T-cell (primary cell): ENCODE results near the gene ASMTL. TPM values are rescaled to one million over a fixed set of nuclear protein-coding genes. Genes with fewer than 3 reads are reported as not detected.

Experiments
- ATAC-seq, 4 experiments: fragments of 200-7000 bp in 3 of 4; fragments of 150-1000 bp in 1 of 4; cut with Tn5 transposase; replicated peaks in 1 of 4; 1 replicate in 3 of 4; 2 replicates in 1 of 4; pipeline ENCODE4 v1.10.0; 2021; ENCODE audit warnings: moderate library complexity in 3 of 4, mild to moderate bottlenecking in 2 of 4, moderate number of reproducible peaks in 1 of 4
- CTCF ChIA-PET, 2 donors: fragments of 300-600 bp; sonication (Branson Sonifier 250); formaldehyde crosslinking; loops; one replicate each; lab custom pipeline; 2022; ENCODE audit warnings: antibody characterized with exemption in 2 of 2; lab: Charles Lee
- POLR2A ChIA-PET, 2 donors: fragments of 300-600 bp; sonication (Branson Sonifier 250); formaldehyde crosslinking; loops; one replicate each; lab custom pipeline; 2022; ENCODE audit warnings: antibody characterized with exemption in 2 of 2; lab: Charles Lee
- DNase-seq, 35 experiments: peaks; one replicate each; pipeline versions ENCODE4 v3.0.0 to v3.0.0-alpha.2; 2013 to 2023
- H3K27ac ChIP-seq: one replicate; pipeline ENCODE4 v1.5.1; 2013; ENCODE audit warnings: low read length
- H3K27me3 ChIP-seq, 2 experiments: replicated peaks in 1 of 2; 1 replicate in 1 of 2; 2 replicates in 1 of 2; pipeline versions ENCODE4 v1.6.1 to v1.7.0; 2013; ENCODE audit warnings: low read length in 1 of 2, mixed read lengths in 1 of 2; ENCODE audit not compliant: control insufficient read depth in 2 of 2, insufficient read depth in 2 of 2; ENCODE audit errors: extremely low read depth in 1 of 2
- H3K36me3 ChIP-seq, 2 donors: 1 replicate in 1 of 2; 2 replicates in 1 of 2; pipeline versions ENCODE4 v1.6.1 to v1.7.0; 2013; ENCODE audit warnings: low read length in 1 of 2; ENCODE audit not compliant: control insufficient read depth in 2 of 2, insufficient read depth in 1 of 2; ENCODE audit errors: extremely low read depth in 1 of 2
- H3K4me1 ChIP-seq, 2 experiments: 1 replicate in 1 of 2; 2 replicates in 1 of 2; pipeline versions ENCODE4 v1.6.1 to v1.7.0; 2013; ENCODE audit warnings: low read length in 2 of 2, mixed read lengths in 1 of 2; ENCODE audit not compliant: insufficient read depth in 2 of 2, control insufficient read depth in 1 of 2; ENCODE audit errors: extremely low read depth in 1 of 2
- H3K4me3 ChIP-seq, 2 donors: 1 replicate in 1 of 2; 2 replicates in 1 of 2; pipeline versions ENCODE4 v1.5.1 to v1.7.0; 2013; ENCODE audit warnings: mild to moderate bottlenecking in 2 of 2, low read length in 1 of 2, moderate library complexity in 1 of 2; ENCODE audit not compliant: control insufficient read depth in 1 of 2; ENCODE audit errors: extremely low read depth in 1 of 2
- H3K9me3 ChIP-seq: 2 replicates; pipeline ENCODE4 v1.7.0; 2013
- H3K27ac Mint-ChIP-seq, 2 donors: one replicate each; pipeline ENCODE4 v1.8.0; 2020 to 2021; ENCODE audit warnings: mild to moderate bottlenecking in 2 of 2, mixed read lengths in 2 of 2
- H3K27me3 Mint-ChIP-seq, 2 donors: one replicate each; pipeline ENCODE4 v1.8.0; 2021 to 2022; ENCODE audit warnings: mixed read lengths in 2 of 2
- H3K36me3 Mint-ChIP-seq: one replicate; pipeline ENCODE4 v1.8.0; 2021; ENCODE audit warnings: mixed read lengths
- H3K4me1 Mint-ChIP-seq, 3 donors: one replicate each; pipeline ENCODE4 v1.8.0; 2020 to 2022; ENCODE audit warnings: mixed read lengths in 3 of 3, mild to moderate bottlenecking in 1 of 3
- H3K4me3 Mint-ChIP-seq, 3 donors: one replicate each; pipeline ENCODE4 v1.8.0; 2020 to 2022; ENCODE audit warnings: mild to moderate bottlenecking in 3 of 3, mixed read lengths in 3 of 3, moderate library complexity in 3 of 3
- H3K9me3 Mint-ChIP-seq, 3 donors: one replicate each; pipeline ENCODE4 v1.8.0; 2020 to 2022; ENCODE audit warnings: mixed read lengths in 3 of 3
- WGBS: methylation state at CpG from one replicate; pipeline ENCODE4 v1.1.5; 2013; ENCODE audit warnings: missing lambda C conversion rate; ENCODE audit not compliant: insufficient coverage; 5-methylcytosine and 5-hydroxymethylcytosine counted together
- total RNA-seq, 35 experiments: library from RNA in 6 of 35; stranded (reverse) in 6 of 35; fragments of 120-200 nt in 1 of 35; gene quantifications; one replicate each; pipeline versions ENCODE4 v1.2.1 to v1.2.4 and lab custom pipeline; 2013 to 2026

ASMTL gene, protein sequence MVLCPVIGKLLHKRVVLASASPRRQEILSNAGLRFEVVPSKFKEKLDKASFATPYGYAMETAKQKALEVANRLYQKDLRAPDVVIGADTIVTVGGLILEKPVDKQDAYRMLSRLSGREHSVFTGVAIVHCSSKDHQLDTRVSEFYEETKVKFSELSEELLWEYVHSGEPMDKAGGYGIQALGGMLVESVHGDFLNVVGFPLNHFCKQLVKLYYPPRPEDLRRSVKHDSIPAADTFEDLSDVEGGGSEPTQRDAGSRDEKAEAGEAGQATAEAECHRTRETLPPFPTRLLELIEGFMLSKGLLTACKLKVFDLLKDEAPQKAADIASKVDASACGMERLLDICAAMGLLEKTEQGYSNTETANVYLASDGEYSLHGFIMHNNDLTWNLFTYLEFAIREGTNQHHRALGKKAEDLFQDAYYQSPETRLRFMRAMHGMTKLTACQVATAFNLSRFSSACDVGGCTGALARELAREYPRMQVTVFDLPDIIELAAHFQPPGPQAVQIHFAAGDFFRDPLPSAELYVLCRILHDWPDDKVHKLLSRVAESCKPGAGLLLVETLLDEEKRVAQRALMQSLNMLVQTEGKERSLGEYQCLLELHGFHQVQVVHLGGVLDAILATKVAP
- total RNA-seq (10 to 100 TPM; 44.9 to 48.8 (median 45.4) TPM), total RNA-seq (lab: John Stamatoyannopoulos, UW) (20.3 to 56.4 (median 36.6) reads per million in 29 experiments)
- 14.0 TPM for total RNA-seq (2013)

DNA sequence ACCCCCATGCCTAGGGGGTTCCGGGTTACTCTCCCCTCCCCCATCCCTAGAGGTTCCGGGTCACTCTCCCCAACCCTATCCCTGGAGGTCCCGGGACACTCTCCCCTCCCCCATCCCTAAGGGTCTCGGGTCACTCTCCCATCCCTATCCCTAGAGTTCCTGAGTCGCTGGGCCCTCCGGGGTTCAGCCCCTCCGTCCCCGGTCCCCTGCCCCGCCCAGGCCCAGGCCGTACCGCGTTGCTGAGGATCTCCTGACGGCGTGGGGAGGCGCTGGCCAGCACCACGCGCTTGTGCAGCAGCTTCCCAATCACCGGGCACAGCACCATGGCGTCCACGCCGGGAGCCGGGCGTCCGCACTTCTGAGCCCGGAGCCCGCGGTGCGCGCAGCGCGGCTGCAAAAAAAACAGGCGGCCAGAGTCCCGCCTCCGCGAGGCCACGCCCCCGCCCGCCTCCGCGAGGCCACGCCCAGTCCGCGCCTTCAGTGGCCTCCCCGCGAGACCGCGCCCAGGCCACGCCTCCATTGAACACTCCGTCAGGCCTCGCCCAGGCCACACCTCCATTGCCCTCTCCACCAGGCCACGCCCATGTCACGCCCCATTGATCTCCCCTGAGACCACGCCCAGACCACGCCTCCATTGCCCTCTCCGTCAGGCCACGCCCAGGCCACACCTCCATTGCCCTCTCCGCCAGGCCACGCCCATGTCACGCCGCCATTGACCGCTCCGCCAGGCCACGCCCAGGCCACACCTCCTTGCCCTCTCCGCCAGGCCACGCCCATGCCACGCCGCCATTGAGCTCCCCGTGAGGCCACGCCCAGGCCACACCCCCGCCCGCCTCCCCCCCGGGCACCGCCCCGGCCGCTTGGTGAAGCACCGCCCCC is at the start of gene ASMTL:
TSS of gene ASMTL (minus strand) at position 394 of the 879 bp plus-strand sequence. CDS start at position 325, 69 bp downstream.
- CTCF ChIA-PET = no interaction called here
- Mint-ChIP-seq H3K4me3 (peak within 1 kb of the TSS; percentile 75 to 86 (median 82)), H3K4me1 (peaks cover 18 to 39% (median 22%) of the 10 kb centered on the region in 3 donors), H3K27ac (peak within 1 kb of the TSS; percentile 91 to 92), H3K9me3 (peaks cover 9 to 13% (median 12%) of the 10 kb centered on the region in 3 donors), H3K36me3 (peaks cover 17% of the 10 kb centered on the region), H3K27me3 (no peaks in the 10 kb centered on the region)
- peak within 1 kb of the TSS; percentile 71 to 91 for H3K4me3 ChIP-seq
- H3K27ac ChIP-seq = peak within 1 kb of the TSS; percentile 98
- no peaks in the 10 kb centered on the region for H3K36me3 ChIP-seq
- POLR2A ChIA-PET = no interaction called here
- under 1% methylated on average over 65 of the region's 76 CpGs for WGBS
- peak; percentile 97 to 100 (median 100) for DNase-seq
- H3K4me1 ChIP-seq = peaks cover 2 to 56% of the 10 kb centered on the region in 2 experiments
- ATAC-seq = peak; percentile 76 to 84 (median 81)
- H3K9me3 ChIP-seq = no peaks in the 10 kb centered on the region
- H3K27me3 ChIP-seq = no peaks in the 10 kb centered on the region

DNA sequence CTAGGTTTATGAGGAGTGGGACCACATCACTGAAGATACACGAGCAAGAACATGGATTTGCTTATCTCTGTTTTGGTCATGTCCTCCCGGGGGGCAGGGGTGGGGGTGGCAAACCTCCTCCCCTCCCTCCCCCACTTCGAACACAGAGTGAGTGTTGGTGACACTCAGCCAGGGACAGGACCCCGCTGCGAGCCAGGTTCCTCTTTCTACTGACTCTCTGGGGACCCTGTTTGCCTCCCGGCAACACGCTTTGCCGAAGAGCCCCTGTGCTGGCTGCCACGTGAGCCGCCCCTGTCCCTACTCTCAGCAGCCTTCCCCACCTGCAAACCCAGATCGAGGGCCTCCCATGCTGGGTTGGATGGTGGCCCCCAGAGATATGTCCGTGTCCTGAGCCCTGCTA is 49.5 kb upstream of the ASMTL start:
- CTCF ChIA-PET = no interaction called here
- Mint-ChIP-seq H3K4me3 (no peak overlapping the region), H3K9me3 (no peaks in the 10 kb centered on the region), H3K27me3 (no peaks in the 10 kb centered on the region), H3K36me3 (peaks cover 37% of the 10 kb centered on the region), H3K4me1 (peaks cover 17 to 51% (median 47%) of the 10 kb centered on the region in 3 donors), H3K27ac (peak overlapping the region; percentile 72 to 80)
- DNase-seq (peak in 1 of 35 experiments; percentile 39), ATAC-seq (peak in 1 of 4 experiments; percentile 21)
- no peaks in the 10 kb centered on the region for H3K27me3 ChIP-seq
- H3K4me1 ChIP-seq = peaks cover 0 to 58% of the 10 kb centered on the region in 2 experiments
- H3K36me3 ChIP-seq = peaks cover 4 to 39% of the 10 kb centered on the region in 2 donors
- H3K9me3 ChIP-seq = no peaks in the 10 kb centered on the region
- no peak overlapping the region for H3K4me3 ChIP-seq
- H3K27ac ChIP-seq = peak overlapping the region; percentile 37
- POLR2A ChIA-PET = no interaction called here
- WGBS = 50% methylated on average over 1 of the region's 12 CpGs

GRCh38 chrX:1500701-1501624 is 48.3 kb upstream of the ASMTL start:
- POLR2A ChIA-PET = no interaction called here
- H3K4me3 ChIP-seq = no peak overlapping the region
- no peaks in the 10 kb centered on the region for H3K9me3 Mint-ChIP-seq
- 76% methylated on average over 10 of the region's 23 CpGs for WGBS
- peak overlapping the region in 1 of 3 donors; percentile 42 for H3K4me3 Mint-ChIP-seq
- CTCF ChIA-PET = no interaction called here
- H3K4me1 Mint-ChIP-seq = peaks cover 25 to 55% (median 43%) of the 10 kb centered on the region in 3 donors
- peaks cover 0 to 61% of the 10 kb centered on the region in 2 experiments for H3K4me1 ChIP-seq
- peaks cover 6 to 39% of the 10 kb centered on the region in 2 donors for H3K36me3 ChIP-seq
- H3K27ac Mint-ChIP-seq = peak overlapping the region; percentile 54 to 81
- DNase-seq = peak in 1 of 35 experiments; percentile 58
- no peaks in the 10 kb centered on the region for H3K9me3 ChIP-seq
- no peaks in the 10 kb centered on the region for H3K27me3 ChIP-seq
- H3K27me3 Mint-ChIP-seq = no peaks in the 10 kb centered on the region
- H3K36me3 Mint-ChIP-seq = peaks cover 32% of the 10 kb centered on the region
- ATAC-seq = peak; percentile 44 to 63 (median 52)
- H3K27ac ChIP-seq = peak overlapping the region; percentile 63

GRCh38 chrX:1496076-1496475 is 43.4 kb upstream of the ASMTL start:
- H3K27me3 Mint-ChIP-seq = no peaks in the 10 kb centered on the region
- H3K36me3 Mint-ChIP-seq = peaks cover 35% of the 10 kb centered on the region
- peak overlapping the region; percentile 7 for H3K27ac ChIP-seq
- H3K4me3 ChIP-seq = no peak overlapping the region
- peaks cover 12 to 36% of the 10 kb centered on the region in 2 donors for H3K36me3 ChIP-seq
- ATAC-seq (no peak), DNase-seq (peak in 3 of 35 experiments; percentile 4 to 21 (median 12))
- no peaks in the 10 kb centered on the region for H3K9me3 ChIP-seq
- H3K27me3 ChIP-seq = no peaks in the 10 kb centered on the region
- H3K9me3 Mint-ChIP-seq = peaks cover 2 to 4% (median 4%) of the 10 kb centered on the region in 3 donors
- peak overlapping the region; percentile 66 to 84 for H3K27ac Mint-ChIP-seq
- CTCF ChIA-PET = no interaction called here
- H3K4me1 Mint-ChIP-seq = peaks cover 37 to 55% (median 37%) of the 10 kb centered on the region in 3 donors
- H3K4me1 ChIP-seq = peaks cover 3 to 44% of the 10 kb centered on the region in 2 experiments
- POLR2A ChIA-PET = no interaction called here
- H3K4me3 Mint-ChIP-seq = no peak overlapping the region
- 88% methylated on average over 10 of the region's 12 CpGs for WGBS

DNA sequence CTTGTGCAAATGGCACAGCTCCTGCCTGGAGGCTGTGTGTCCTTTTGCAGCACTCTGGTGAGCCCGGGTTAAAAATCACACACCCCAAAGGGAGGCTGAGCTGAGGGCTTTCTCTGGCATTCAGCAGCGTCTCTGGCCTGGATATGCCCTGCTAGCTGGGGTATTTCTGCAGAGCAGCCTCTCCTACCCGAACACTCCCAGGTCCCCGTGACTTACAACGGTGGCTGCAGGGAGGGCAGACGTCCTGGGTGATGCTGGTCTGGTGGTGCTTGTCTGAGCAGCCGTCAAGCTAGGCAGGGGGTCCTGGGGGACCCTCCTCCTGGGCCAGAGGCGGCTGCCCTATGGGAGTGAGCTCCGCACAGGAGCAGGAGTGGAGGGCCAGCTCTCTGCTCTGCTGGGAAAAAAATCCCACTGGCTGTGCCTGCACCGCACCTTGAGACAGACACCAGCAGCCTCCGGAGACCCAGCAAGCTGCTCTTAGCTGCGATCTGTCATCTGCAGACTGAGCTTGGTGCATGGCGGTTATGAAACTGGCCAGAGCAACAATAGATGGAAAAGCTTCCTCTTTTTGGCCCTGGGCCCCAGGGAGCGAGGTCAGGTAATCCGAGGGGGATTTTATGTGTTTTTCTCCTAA is 41.3 kb upstream of the ASMTL start:
- WGBS = 61% methylated on average over 13 of the region's 15 CpGs
- H3K27me3 Mint-ChIP-seq = no peaks in the 10 kb centered on the region
- ATAC-seq = peak; percentile 25 to 62 (median 34)
- no peaks in the 10 kb centered on the region for H3K27me3 ChIP-seq
- peak overlapping the region; percentile 64 to 81 for H3K27ac Mint-ChIP-seq
- peak overlapping the region in 1 of 2 donors; percentile 33 for H3K4me3 ChIP-seq
- peaks cover 33 to 48% (median 37%) of the 10 kb centered on the region in 3 donors for H3K4me1 Mint-ChIP-seq
- H3K4me3 Mint-ChIP-seq = peak overlapping the region in 1 of 3 donors; percentile 56
- ChIA-PET CTCF (no interaction called here), POLR2A (no interaction called here)
- H3K4me1 ChIP-seq = peaks cover 3 to 36% of the 10 kb centered on the region in 2 experiments
- H3K9me3 Mint-ChIP-seq = peaks cover 2 to 4% (median 4%) of the 10 kb centered on the region in 3 donors
- H3K27ac ChIP-seq = peak overlapping the region; percentile 41
- H3K36me3 ChIP-seq = peaks cover 12 to 39% of the 10 kb centered on the region in 2 donors
- H3K9me3 ChIP-seq = no peaks in the 10 kb centered on the region
- peak in 3 of 35 experiments; percentile 16 to 34 (median 26) for DNase-seq
- H3K36me3 Mint-ChIP-seq = peaks cover 37% of the 10 kb centered on the region
